ENCODE measurements around the gene ACOD1. TPM values are rescaled to one million over a fixed set of nuclear protein-coding genes. Genes with fewer than 3 reads are reported as not detected.

Gene ACOD1
- total RNA-seq, 1 donor from 2014 or later = not detected

DNA sequence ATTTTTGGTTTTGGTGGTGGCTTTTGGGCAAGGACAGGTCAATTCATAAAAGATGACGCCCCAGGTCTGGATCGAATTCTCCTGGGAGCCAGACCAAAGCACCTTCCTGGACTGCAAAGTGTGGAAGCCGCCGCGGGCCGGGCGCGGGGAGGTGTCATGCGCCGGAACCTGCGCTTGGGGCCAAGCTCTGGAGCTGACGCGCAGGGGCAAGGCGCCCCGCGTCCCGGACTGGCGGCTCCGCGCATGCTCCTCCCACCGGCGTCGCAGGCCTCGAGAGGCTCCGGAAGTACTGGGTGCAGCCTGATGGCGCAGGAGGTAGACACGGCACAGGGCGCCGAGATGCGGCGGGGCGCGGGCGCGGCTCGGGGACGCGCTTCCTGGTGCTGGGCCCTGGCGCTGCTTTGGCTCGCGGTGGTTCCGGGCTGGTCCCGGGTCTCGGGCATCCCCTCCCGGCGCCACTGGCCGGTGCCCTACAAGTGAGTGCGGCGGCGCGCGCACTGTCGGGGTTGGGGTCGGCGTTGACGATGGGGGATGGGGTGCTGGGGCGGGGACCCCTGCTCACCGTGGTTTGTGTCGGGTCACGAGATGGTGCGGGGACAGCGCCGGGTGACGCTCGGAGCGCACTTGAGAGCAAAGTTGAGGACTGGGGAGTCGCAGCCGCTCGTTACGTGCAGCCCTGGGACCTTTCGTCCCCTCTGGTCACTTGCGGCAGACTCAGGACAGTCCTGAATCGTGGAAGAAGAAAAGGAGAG, 43.7 kb downstream of the ACOD1 start, which contains the start of gene CLN5:
TSS of gene CLN5 (plus strand) at position 286 of the 752 bp plus-strand sequence. CDS start at position 304, 18 bp downstream.
- Mint-ChIP-seq H3K4me1 (peaks cover 24% of the 10 kb centered on the region), H3K9me3 (no peaks in the 10 kb centered on the region), H3K27ac (peak within 1 kb of the TSS; percentile 96), H3K36me3 (peaks cover 8% of the 10 kb centered on the region), H3K4me3 (peak within 1 kb of the TSS; percentile 95), H3K27me3 (ENCODE audit: low read depth) (peaks cover 8% of the 10 kb centered on the region)
- peak; percentile 83 to 89 for DNase-seq (ENCODE audit: low spot score in 2 of 2, unreplicated experiment in 2 of 2)
- TF ChIP-seq, protein P1, sequence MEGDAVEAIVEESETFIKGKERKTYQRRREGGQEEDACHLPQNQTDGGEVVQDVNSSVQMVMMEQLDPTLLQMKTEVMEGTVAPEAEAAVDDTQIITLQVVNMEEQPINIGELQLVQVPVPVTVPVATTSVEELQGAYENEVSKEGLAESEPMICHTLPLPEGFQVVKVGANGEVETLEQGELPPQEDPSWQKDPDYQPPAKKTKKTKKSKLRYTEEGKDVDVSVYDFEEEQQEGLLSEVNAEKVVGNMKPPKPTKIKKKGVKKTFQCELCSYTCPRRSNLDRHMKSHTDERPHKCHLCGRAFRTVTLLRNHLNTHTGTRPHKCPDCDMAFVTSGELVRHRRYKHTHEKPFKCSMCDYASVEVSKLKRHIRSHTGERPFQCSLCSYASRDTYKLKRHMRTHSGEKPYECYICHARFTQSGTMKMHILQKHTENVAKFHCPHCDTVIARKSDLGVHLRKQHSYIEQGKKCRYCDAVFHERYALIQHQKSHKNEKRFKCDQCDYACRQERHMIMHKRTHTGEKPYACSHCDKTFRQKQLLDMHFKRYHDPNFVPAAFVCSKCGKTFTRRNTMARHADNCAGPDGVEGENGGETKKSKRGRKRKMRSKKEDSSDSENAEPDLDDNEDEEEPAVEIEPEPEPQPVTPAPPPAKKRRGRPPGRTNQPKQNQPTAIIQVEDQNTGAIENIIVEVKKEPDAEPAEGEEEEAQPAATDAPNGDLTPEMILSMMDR (IDR thresholded peaks at IDR 0.05; ENCODE audit: unreplicated experiment) = no peak

DNA sequence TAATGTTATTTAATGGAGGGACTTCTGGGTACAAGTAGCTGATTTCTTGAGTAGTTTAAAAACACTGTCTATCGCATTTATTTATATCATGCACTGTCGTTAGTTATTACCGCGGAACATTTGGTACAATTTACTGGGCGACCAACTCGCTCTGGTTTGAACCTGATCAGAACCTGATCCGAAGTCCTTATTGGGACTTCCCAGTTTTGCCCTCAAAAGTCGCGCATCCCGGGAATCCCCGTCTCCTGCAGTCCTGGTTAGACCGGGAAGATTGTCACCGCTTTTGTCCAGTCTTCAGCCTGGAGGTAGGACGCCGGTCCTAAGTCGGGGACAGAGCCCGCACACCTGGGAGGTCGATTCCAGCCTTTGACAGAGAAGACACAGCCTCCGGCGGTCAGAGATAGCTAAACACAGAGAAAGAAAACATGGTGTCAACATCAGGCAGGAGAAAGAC, 44.3 kb downstream of the ACOD1 start:
- Mint-ChIP-seq H3K4me1 (peaks cover 24% of the 10 kb centered on the region), H3K27ac (peak overlapping the region; percentile 96), H3K4me3 (peak overlapping the region; percentile 95), H3K27me3 (ENCODE audit: low read depth) (peaks cover 3% of the 10 kb centered on the region), H3K36me3 (peaks cover 11% of the 10 kb centered on the region), H3K9me3 (no peaks in the 10 kb centered on the region)
- TF ChIP-seq, protein P1 (IDR thresholded peaks at IDR 0.05; ENCODE audit: unreplicated experiment) = no peak
- no peak for DNase-seq (ENCODE audit: low spot score in 2 of 2, unreplicated experiment in 2 of 2)

DNA sequence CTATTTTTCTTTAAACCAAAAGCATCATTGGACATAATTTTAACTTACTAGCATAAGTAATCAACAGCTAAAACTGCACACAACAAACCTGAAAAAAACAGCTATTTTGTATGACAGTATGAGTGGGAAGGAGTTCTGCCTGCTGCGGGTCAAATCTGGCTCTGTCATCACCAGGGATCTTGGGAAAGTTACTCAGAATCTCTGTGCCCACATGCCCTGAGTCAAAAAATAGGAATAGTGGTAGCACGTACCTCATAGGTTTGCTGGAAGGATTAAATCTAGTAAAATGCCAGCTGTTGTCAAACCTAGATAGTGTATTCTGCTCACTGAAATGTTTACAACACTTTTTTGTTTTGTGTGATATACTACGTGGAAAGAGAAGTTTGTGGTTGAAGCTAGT, 44.7 kb downstream of the ACOD1 start:
- no peak overlapping the region for H3K27ac Mint-ChIP-seq

DNA sequence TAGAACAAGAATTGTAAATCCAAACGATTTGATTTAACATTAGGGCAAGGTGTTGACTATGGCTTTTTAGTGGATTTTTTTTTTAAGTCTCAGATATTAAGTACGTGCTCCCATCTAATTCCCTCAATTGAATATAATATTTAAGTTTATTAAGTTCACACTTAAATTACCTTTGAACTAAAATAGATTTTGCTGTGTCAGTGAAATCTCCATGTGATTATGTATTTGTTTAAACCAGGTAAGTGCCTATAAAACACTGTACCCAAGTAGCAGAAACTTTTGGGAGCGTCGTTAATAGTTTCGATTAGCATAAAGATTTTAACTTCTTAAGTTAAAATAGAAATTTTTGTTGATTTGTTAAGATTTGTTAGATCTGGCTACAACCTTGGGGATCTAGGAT, 45.2 kb downstream of the ACOD1 start:
- peaks cover 17% of the 10 kb centered on the region for H3K36me3 Mint-ChIP-seq
- no peak overlapping the region for H3K27ac Mint-ChIP-seq
- no peaks in the 10 kb centered on the region for H3K27me3 Mint-ChIP-seq (ENCODE audit: low read depth)
- H3K4me1 Mint-ChIP-seq = peaks cover 24% of the 10 kb centered on the region
- no peak for DNase-seq (ENCODE audit: low spot score in 2 of 2, unreplicated experiment in 2 of 2)
- TF ChIP-seq, protein P1 (IDR thresholded peaks at IDR 0.05; ENCODE audit: unreplicated experiment) = no peak
- no peaks in the 10 kb centered on the region for H3K9me3 Mint-ChIP-seq
- H3K4me3 Mint-ChIP-seq = peak overlapping the region; percentile 95

More for the DNA sequence above, 44.7 kb downstream of the ACOD1 start:
- no peak for DNase-seq (ENCODE audit: low spot score in 2 of 2, unreplicated experiment in 2 of 2)
- no peaks in the 10 kb centered on the region for H3K9me3 Mint-ChIP-seq
- peaks cover 24% of the 10 kb centered on the region for H3K4me1 Mint-ChIP-seq
- peaks cover 12% of the 10 kb centered on the region for H3K36me3 Mint-ChIP-seq
- H3K27me3 Mint-ChIP-seq (ENCODE audit: low read depth) = peaks cover under 1% of the 10 kb centered on the region
- peak overlapping the region; percentile 95 for H3K4me3 Mint-ChIP-seq
- TF ChIP-seq, protein P1 (IDR thresholded peaks at IDR 0.05; ENCODE audit: unreplicated experiment) = no peak

DNA sequence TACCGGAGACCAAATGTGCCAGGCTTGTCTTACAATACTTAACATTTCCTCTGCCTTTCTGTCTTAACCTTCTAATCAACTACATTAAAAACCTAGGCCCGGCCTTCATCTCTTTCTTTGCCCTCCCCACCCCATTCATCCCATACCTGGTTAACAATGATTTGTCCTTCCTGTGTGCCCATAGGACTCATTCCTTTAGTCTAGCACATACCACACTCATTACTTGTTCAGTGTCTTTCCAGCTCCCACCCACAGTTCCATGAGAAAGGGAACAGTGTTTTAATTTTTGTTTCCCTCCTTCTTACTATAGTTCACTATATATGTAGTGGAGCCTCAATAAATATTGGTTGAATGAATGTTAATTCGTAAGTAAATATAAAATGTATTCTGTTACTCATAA, 46.0 kb downstream of the ACOD1 start:
- no peak for DNase-seq (ENCODE audit: low spot score in 2 of 2, unreplicated experiment in 2 of 2)
- Mint-ChIP-seq H3K9me3 (no peaks in the 10 kb centered on the region), H3K27ac (no peak overlapping the region), H3K4me1 (peaks cover 24% of the 10 kb centered on the region), H3K27me3 (ENCODE audit: low read depth) (no peaks in the 10 kb centered on the region), H3K36me3 (peaks cover 24% of the 10 kb centered on the region), H3K4me3 (peak overlapping the region; percentile 33)
- TF ChIP-seq, protein P1 (IDR thresholded peaks at IDR 0.05; ENCODE audit: unreplicated experiment) = no peak

Measured in mesothelial cell of epicardium (in vitro differentiated cells).